CD14-positive monocyte (primary cell): ENCODE measurements around the gene CASTOR1. TPM values are rescaled to one million over a fixed set of nuclear protein-coding genes. Genes with fewer than 3 reads are reported as not detected.

ENCODE experiments used
- DNase-seq, 3 donors: peaks; one replicate each; pipeline ENCODE4 v3.0.0-alpha.2; 2011 to 2022
- H2AFZ ChIP-seq: 2 replicates; pipeline ENCODE4 v1.6.0; 2012; ENCODE audit warnings: mild to moderate bottlenecking, low read depth, low read length, inconsistent platforms; ENCODE audit not compliant: insufficient read depth, poor library complexity, severe bottlenecking
- H3K27ac ChIP-seq, 2 donors: 1 replicate in 1 of 2; 2 replicates in 1 of 2; pipeline ENCODE4 v1.5.1; 2012 to 2013; ENCODE audit warnings: low read length in 2 of 2, control low read depth in 1 of 2, inconsistent platforms in 1 of 2, low read depth in 1 of 2, mild to moderate bottlenecking in 1 of 2
- H3K27me3 ChIP-seq, 2 donors: one replicate each; pipeline versions ENCODE4 v1.6.0 to v1.6.1; 2011 to 2013; ENCODE audit warnings: low read length in 2 of 2; ENCODE audit not compliant: control insufficient read depth in 2 of 2, insufficient read depth in 2 of 2
- H3K36me3 ChIP-seq, 2 donors: replicated peaks in 1 of 2; 1 replicate in 1 of 2; 2 replicates in 1 of 2; pipeline versions ENCODE4 v1.5.1 to v1.6.1; 2012 to 2013; ENCODE audit warnings: low read length in 2 of 2, control low read depth in 1 of 2, inconsistent platforms in 1 of 2, mild to moderate bottlenecking in 1 of 2; ENCODE audit not compliant: insufficient read depth in 2 of 2, control insufficient read depth in 1 of 2
- H3K4me1 ChIP-seq, 2 donors: 1 replicate in 1 of 2; 2 replicates in 1 of 2; pipeline versions ENCODE4 v1.5.1 to v1.6.1; 2012 to 2013; ENCODE audit warnings: low read length in 2 of 2, control low read depth in 1 of 2, inconsistent platforms in 1 of 2, mild to moderate bottlenecking in 1 of 2, moderate library complexity in 1 of 2; ENCODE audit not compliant: insufficient read depth in 2 of 2, control insufficient read depth in 1 of 2
- H3K4me2 ChIP-seq: replicated peaks from 2 replicates; pipeline ENCODE3; 2012; ENCODE audit warnings: low read length, moderate library complexity, mild to moderate bottlenecking; ENCODE audit not compliant: poor library complexity, severe bottlenecking; ENCODE audit errors: extremely low read depth
- H3K4me3 ChIP-seq, 3 experiments: fragments of 200-600 bp in 1 of 3; sonication (generic) in 1 of 3; replicated peaks in 1 of 3; 1 replicate in 2 of 3; 2 replicates in 1 of 3; pipeline ENCODE4 v1.5.1; 2011 to 2013; ENCODE audit warnings: low read length in 3 of 3, mild to moderate bottlenecking in 3 of 3, control low read depth in 2 of 3, low read depth in 2 of 3, inconsistent platforms in 1 of 3, moderate library complexity in 1 of 3
- H3K79me2 ChIP-seq: 2 replicates; pipeline ENCODE4 v1.6.0; 2012; ENCODE audit warnings: mild to moderate bottlenecking, control low read depth, inconsistent platforms, low read length, moderate library complexity; ENCODE audit not compliant: insufficient read depth
- H3K9ac ChIP-seq: 2 replicates; pipeline ENCODE4 v1.6.0; 2017; ENCODE audit warnings: low read length, mild to moderate bottlenecking; ENCODE audit not compliant: insufficient read depth, poor library complexity, severe bottlenecking
- H3K9me3 ChIP-seq, 2 donors: replicated peaks in 1 of 2; 1 replicate in 1 of 2; 2 replicates in 1 of 2; pipeline versions ENCODE4 v1.5.1 to v1.6.1; 2012 to 2013; ENCODE audit warnings: low read length in 2 of 2, control low read depth in 1 of 2; ENCODE audit not compliant: control insufficient read depth in 1 of 2, insufficient read depth in 1 of 2
- H4K20me1 ChIP-seq: 2 replicates; pipeline ENCODE4 v1.6.0; 2012; ENCODE audit warnings: mild to moderate bottlenecking, low read length, control low read depth, moderate library complexity; ENCODE audit not compliant: insufficient read depth
- H3K27ac Mint-ChIP-seq, 7 donors: one replicate each; pipeline ENCODE4 v1.8.0; 2020; ENCODE audit warnings: mild to moderate bottlenecking in 7 of 7, mixed read lengths in 7 of 7, moderate library complexity in 6 of 7, inconsistent platforms in 2 of 7
- H3K27me3 Mint-ChIP-seq, 3 donors: one replicate each; pipeline ENCODE4 v1.8.0; 2021 to 2022; ENCODE audit warnings: low read depth in 3 of 3, mild to moderate bottlenecking in 3 of 3, mixed read lengths in 3 of 3, moderate library complexity in 3 of 3, inconsistent platforms in 1 of 3
- H3K36me3 Mint-ChIP-seq, 2 donors: one replicate each; pipeline ENCODE4 v1.8.0; 2020; ENCODE audit warnings: mixed read lengths in 2 of 2, inconsistent platforms in 1 of 2, mild to moderate bottlenecking in 1 of 2
- H3K4me1 Mint-ChIP-seq: one replicate; pipeline ENCODE4 v1.8.0; 2020; ENCODE audit warnings: mild to moderate bottlenecking, mixed read lengths
- H3K4me3 Mint-ChIP-seq, 2 donors: one replicate each; pipeline ENCODE4 v1.8.0; 2020; ENCODE audit warnings: mild to moderate bottlenecking in 2 of 2, mixed read lengths in 2 of 2, moderate library complexity in 1 of 2
- H3K9me3 Mint-ChIP-seq, 7 donors: one replicate each; pipeline ENCODE4 v1.8.0; 2020 to 2022; ENCODE audit warnings: mixed read lengths in 7 of 7, mild to moderate bottlenecking in 6 of 7, moderate library complexity in 6 of 7, inconsistent platforms in 2 of 7
- WGBS: methylation state at CpG from one replicate; pipeline ENCODE4 v1.1.5; 2013; ENCODE audit warnings: missing lambda C conversion rate; ENCODE audit not compliant: insufficient coverage; 5-methylcytosine and 5-hydroxymethylcytosine counted together
- intact Hi-C, 2 donors: fragments of 100-400 bp; cut with micrococcal nuclease; formaldehyde crosslinking; loops; one replicate each; pipeline versions ENCODE4 v1.15.0 to v1.15.1; 2023
- polyA plus RNA-seq, 3 donors: library from polyadenylated mRNA; depleted of rRNA in 1 of 3; unstranded in 2 of 3; stranded (reverse) in 1 of 3; fragments of 300-500 nt in 2 of 3; fragments of >200 nt in 1 of 3; fragmentation: Illumina TruSeq in 2 of 3; gene quantifications; 1 replicate in 2 of 3; 2 replicates in 1 of 3; pipeline ENCODE4 v1.2.3, GENCODE V29; 2012 to 2021
- TF ChIP-seq, protein P1 (sequence below): fragments of 200-600 bp; IDR thresholded peaks from one replicate; pipeline ENCODE4 v1.8.0; 2022; ENCODE audit warnings: antibody characterized with exemption, mild to moderate bottlenecking

Gene CASTOR1
- polyA plus RNA-seq, 3 donors, result 6.4 to 15.5 (median 6.5) TPM

DNA sequence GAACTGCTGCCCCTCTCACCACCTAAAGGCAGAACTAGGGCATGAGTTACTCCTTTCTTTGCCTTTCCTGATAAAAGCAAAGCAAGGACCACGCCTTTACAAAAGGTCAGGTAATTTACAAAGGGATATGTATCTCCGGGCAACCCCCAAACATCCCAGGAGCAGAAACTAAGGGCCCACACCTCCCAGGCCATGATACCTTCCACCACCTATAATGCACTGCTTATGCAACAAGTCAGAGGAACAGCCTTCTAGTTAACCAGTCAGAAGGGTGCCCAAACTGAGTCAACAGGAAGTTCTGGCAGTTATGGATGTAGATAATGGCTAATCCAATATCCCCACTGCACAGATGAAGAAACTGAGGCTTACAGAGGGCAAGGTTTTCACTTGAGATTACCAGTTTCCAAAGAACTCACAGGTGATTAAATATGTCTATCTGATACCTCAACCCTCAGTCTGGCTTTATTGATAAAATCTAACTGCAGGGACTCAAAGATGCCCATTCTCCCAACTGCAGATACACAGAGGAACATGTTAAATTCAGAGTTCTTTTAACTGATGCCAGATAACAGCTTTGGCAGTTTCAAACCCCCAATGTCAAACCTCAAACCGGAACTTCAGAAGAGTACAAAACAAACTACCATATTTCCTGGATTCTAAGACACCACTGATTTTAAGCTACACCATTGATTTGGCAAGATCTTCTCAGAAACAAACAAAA is 16.8 kb upstream of the CASTOR1 start:
- peak overlapping the region; percentile 76 to 87 for H3K27ac ChIP-seq
- intact Hi-C loops, result loop anchor here in 1 of 2 donors (10.0 kb wide), 1 partner anchor 49 kb away; the partner anchor contains the start of genes CCDC157 and SF3A1
- H3K79me2 ChIP-seq, result peaks cover 58% of the 10 kb centered on the region
- peak overlapping the region in 1 of 3 experiments; percentile 63 for H3K4me3 ChIP-seq
- H3K4me1 ChIP-seq, result peaks cover 96 to 100% of the 10 kb centered on the region in 2 donors
- Mint-ChIP-seq H3K36me3 (peaks cover 25 to 26% of the 10 kb centered on the region in 2 donors), H3K27me3 (peaks cover 0 to 3% (median 0%) of the 10 kb centered on the region in 3 donors), H3K9me3 (peaks cover 0 to 2% (median 0%) of the 10 kb centered on the region in 7 donors), H3K4me1 (peaks cover 97% of the 10 kb centered on the region), H3K4me3 (peak overlapping the region; percentile 31 to 76), H3K27ac (peak overlapping the region; percentile 84 to 95 (median 93))
- peak overlapping the region; percentile 64 for H3K4me2 ChIP-seq
- H3K36me3 ChIP-seq, result peaks cover 0 to 2% of the 10 kb centered on the region in 2 donors
- peaks cover 4% of the 10 kb centered on the region for H4K20me1 ChIP-seq
- 10% methylated on average over 2 of the region's 3 CpGs for WGBS
- TF ChIP-seq, protein P1, sequence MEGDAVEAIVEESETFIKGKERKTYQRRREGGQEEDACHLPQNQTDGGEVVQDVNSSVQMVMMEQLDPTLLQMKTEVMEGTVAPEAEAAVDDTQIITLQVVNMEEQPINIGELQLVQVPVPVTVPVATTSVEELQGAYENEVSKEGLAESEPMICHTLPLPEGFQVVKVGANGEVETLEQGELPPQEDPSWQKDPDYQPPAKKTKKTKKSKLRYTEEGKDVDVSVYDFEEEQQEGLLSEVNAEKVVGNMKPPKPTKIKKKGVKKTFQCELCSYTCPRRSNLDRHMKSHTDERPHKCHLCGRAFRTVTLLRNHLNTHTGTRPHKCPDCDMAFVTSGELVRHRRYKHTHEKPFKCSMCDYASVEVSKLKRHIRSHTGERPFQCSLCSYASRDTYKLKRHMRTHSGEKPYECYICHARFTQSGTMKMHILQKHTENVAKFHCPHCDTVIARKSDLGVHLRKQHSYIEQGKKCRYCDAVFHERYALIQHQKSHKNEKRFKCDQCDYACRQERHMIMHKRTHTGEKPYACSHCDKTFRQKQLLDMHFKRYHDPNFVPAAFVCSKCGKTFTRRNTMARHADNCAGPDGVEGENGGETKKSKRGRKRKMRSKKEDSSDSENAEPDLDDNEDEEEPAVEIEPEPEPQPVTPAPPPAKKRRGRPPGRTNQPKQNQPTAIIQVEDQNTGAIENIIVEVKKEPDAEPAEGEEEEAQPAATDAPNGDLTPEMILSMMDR, result no peak
- H3K9ac ChIP-seq, result peak overlapping the region; percentile 47
- no peaks in the 10 kb centered on the region for H3K9me3 ChIP-seq
- H3K27me3 ChIP-seq, result no peaks in the 10 kb centered on the region
- peak in 2 of 3 donors; percentile 66 to 76 for DNase-seq
- peak overlapping the region; percentile 29 for H2AFZ ChIP-seq

DNA sequence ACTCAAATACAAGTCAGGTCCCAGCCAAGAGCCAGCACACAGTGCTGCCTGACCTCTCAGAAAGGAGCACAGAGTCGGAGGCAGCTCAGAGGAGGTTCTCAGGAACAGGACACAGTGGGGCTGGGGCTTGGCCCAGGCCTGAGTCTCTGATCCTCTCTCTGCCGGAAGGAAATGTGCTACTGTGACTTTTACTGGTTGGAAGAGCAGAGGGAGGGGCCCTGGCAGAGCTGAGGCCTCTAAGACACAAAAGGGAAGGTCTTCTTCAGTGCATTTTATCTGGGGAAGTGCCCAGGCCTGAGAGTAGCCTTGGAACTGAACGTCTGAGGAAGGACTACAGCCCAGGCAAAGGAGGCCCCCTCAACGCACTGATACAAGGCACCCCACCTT is 16.2 kb upstream of the CASTOR1 start:
- peaks cover 2 to 8% of the 10 kb centered on the region in 2 donors for H3K36me3 ChIP-seq
- H3K4me2 ChIP-seq, result peak overlapping the region; percentile 64
- peak overlapping the region; percentile 47 for H3K9ac ChIP-seq
- Mint-ChIP-seq H3K36me3 (peaks cover 31 to 32% of the 10 kb centered on the region in 2 donors), H3K4me3 (peak overlapping the region; percentile 31 to 76), H3K27ac (peak overlapping the region; percentile 84 to 95 (median 93)), H3K27me3 (peaks cover 0 to 3% (median under 1%) of the 10 kb centered on the region in 3 donors), H3K9me3 (peaks cover 0 to 2% (median 0%) of the 10 kb centered on the region in 7 donors), H3K4me1 (peaks cover 97% of the 10 kb centered on the region)
- DNase-seq, result peak; percentile 68 to 82 (median 80)
- H3K27me3 ChIP-seq, result no peaks in the 10 kb centered on the region
- peaks cover 4% of the 10 kb centered on the region for H4K20me1 ChIP-seq
- H3K9me3 ChIP-seq, result no peaks in the 10 kb centered on the region
- TF ChIP-seq, protein P1, result no peak
- H3K27ac ChIP-seq, result peak overlapping the region; percentile 76 to 87
- WGBS, result 0% methylated on average over 2 of the region's 4 CpGs
- peaks cover 58% of the 10 kb centered on the region for H3K79me2 ChIP-seq
- peaks cover 93 to 97% of the 10 kb centered on the region in 2 donors for H3K4me1 ChIP-seq
- H2AFZ ChIP-seq, result peak overlapping the region; percentile 29
- H3K4me3 ChIP-seq, result peak overlapping the region in 1 of 3 experiments; percentile 63
- intact Hi-C loops, result loop anchor here in 1 of 2 donors (10.0 kb wide), 1 partner anchor 49 kb away; the partner anchor contains the start of genes CCDC157 and SF3A1
